ENCODE data around the gene MAP3K8. TPM values are rescaled to one million over a fixed set of nuclear protein-coding genes. Genes with fewer than 3 reads are reported as not detected.
A peak's percentile ranks its signal among the peaks of the same experiment; 100 is the strongest.

MAP3K8 gene
- total and polyA plus RNA-seq, 7 experiments from 2014 or later = 0.28 to 102 (median 16.4) TPM; not detected in 1

GRCh38 chr10:30510932-30511700 lies 77.1 kb downstream of the MAP3K8 start:
- peaks cover 0 to 2% (median 0%) of the 10 kb centered on the region in 5 donors for H3K36me3 Mint-ChIP-seq
- ATAC-seq = no peak
- Histone ChIP-seq H3K27ac (ENCODE audit: low read depth, low read length) (no peak overlapping the region), H3K9me3 (ENCODE audit: control insufficient read depth in 2 of 3, low read length in 3 of 3) (no peaks in the 10 kb centered on the region), H3K4me1 (ENCODE audit: control insufficient read depth in 2 of 2, insufficient read depth in 2 of 2, low read length in 2 of 2) (no peaks in the 10 kb centered on the region), H3K36me3 (ENCODE audit: control insufficient read depth in 2 of 3, insufficient read depth in 3 of 3, low read length in 3 of 3) (no peaks in the 10 kb centered on the region), H3K4me3 (ENCODE audit: low read length) (no peak overlapping the region), H3K27me3 (ENCODE audit: control insufficient read depth in 2 of 2, insufficient read depth in 2 of 2, low read length in 2 of 2) (no peaks in the 10 kb centered on the region)
- peaks cover 0 to 3% (median 0%) of the 10 kb centered on the region in 11 donors for H3K9me3 Mint-ChIP-seq
- ChIA-PET POLR2A (interaction anchor here (1.0 kb wide), 1 partner anchor 19 kb away, joined by 3 read pairs; no protein-coding TSS in a partner anchor), CTCF (interaction anchor here (0.6 to 1.3 kb wide), 2 partner anchors 45 to 97 kb away, joined by 3 to 5 read pairs; no protein-coding TSS in a partner anchor)
- intact Hi-C loops (cut with micrococcal nuclease) = no loop called here
- no peak overlapping the region for H3K4me3 Mint-ChIP-seq
- peak overlapping the region in 1 of 9 donors; percentile 16 for H3K27ac Mint-ChIP-seq
- no peaks in the 10 kb centered on the region for H3K27me3 Mint-ChIP-seq
- DNase-seq = no peak
- peaks cover 0 to 28% (median 3%) of the 10 kb centered on the region in 7 donors for H3K4me1 Mint-ChIP-seq

Other genes starting within 250 kb of the MAP3K8 start
- 10 to 100 TPM; 20.8 to 38.3 (median 26.3) TPM for gene MTPAP, start 84.9 kb upstream of the MAP3K8 start, total RNA-seq
- 1 to 10 TPM; 5.5 TPM for gene MTPAP, start 84.9 kb upstream of the MAP3K8 start, polyA plus RNA-seq
- gene LYZL2, start 195.6 kb downstream of the MAP3K8 start, total RNA-seq = not detected
- gene LYZL2, start 195.6 kb downstream of the MAP3K8 start, polyA plus RNA-seq = not detected